KMS-11 (cell line): ENCODE measurements around the gene SOX21.

ENCODE experiments used
- H2AFZ ChIP-seq: fragments of 200-600 bp; sonication (generic); 2 replicates; pipeline ENCODE4 v1.6.1; 2016; ENCODE audit warnings: antibody characterized with exemption, mixed run types, low read depth
- H3K27ac ChIP-seq: fragments of 200-600 bp; sonication (generic); 2 replicates; pipeline ENCODE4 v1.6.1; 2016; ENCODE audit warnings: mild to moderate bottlenecking, mixed run types
- H3K27me3 ChIP-seq: fragments of 200-600 bp; sonication (generic); 2 replicates; pipeline ENCODE4 v1.6.1; 2017; ENCODE audit warnings: mild to moderate bottlenecking, low read depth, mixed run types, moderate library complexity; ENCODE audit not compliant: insufficient read depth
- H3K36me3 ChIP-seq: fragments of 200-600 bp; sonication (generic); 2 replicates; pipeline ENCODE4 v1.6.1; 2017; ENCODE audit warnings: mild to moderate bottlenecking, mixed run types; ENCODE audit not compliant: insufficient read depth
- H3K4me1 ChIP-seq: fragments of 200-600 bp; sonication (generic); 2 replicates; pipeline ENCODE4 v1.6.1; 2016; ENCODE audit warnings: mild to moderate bottlenecking, low read depth, mixed run types; ENCODE audit not compliant: poor library complexity, severe bottlenecking
- H3K4me2 ChIP-seq: fragments of 200-600 bp; sonication (generic); 2 replicates; pipeline ENCODE4 v1.7.0; 2016; ENCODE audit warnings: mild to moderate bottlenecking, mixed run types
- H3K4me3 ChIP-seq: fragments of 200-600 bp; sonication (generic); IDR thresholded peaks from 2 replicates; pipeline ENCODE4 v1.6.1; 2017; ENCODE audit warnings: low read depth, low read length, mixed read lengths; ENCODE audit not compliant: insufficient read depth
- H3K79me2 ChIP-seq: fragments of 200-600 bp; sonication (generic); 2 replicates; pipeline ENCODE4 v1.6.1; 2016; ENCODE audit warnings: low read depth, mixed run types; ENCODE audit not compliant: insufficient read depth
- H3K9ac ChIP-seq: fragments of 200-600 bp; sonication (generic); 2 replicates; pipeline ENCODE4 v1.6.1; 2016; ENCODE audit warnings: mild to moderate bottlenecking, mixed run types
- H4K20me1 ChIP-seq: fragments of 200-600 bp; sonication (generic); 2 replicates; pipeline ENCODE4 v1.6.1; 2016; ENCODE audit warnings: mild to moderate bottlenecking, mixed run types; ENCODE audit not compliant: insufficient read depth
- TF ChIP-seq, protein P1 (sequence below): fragments of 200-600 bp; sonication (generic); conservative IDR thresholded peaks from 2 replicates; pipeline ENCODE4 v1.6.1; 2017; ENCODE audit warnings: low read depth, mild to moderate bottlenecking, antibody characterized with exemption, low read length, moderate library complexity, mixed read lengths

Gene SOX21

DNA sequence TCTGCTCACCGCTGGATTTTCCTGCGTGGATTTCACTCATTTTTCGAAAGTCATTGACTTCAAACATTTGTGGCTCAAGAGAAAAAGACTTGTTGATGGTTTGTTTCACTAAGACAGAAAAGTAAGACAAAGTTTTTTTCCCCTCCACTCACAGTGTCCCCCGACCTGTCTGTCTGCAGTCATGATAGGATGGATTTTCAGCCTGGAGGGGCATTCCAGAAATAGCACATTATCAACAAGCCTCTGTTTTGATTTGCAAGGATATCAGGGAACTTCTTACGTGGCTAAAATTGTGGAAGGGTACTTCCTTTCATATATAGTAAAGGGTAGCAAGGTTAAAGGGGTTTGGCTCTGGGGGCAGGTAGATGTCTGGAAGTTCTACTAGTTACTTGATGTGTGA, 11.8 kb downstream of the SOX21 start:
- H3K27me3 ChIP-seq, result no peaks in the 10 kb centered on the region

DNA sequence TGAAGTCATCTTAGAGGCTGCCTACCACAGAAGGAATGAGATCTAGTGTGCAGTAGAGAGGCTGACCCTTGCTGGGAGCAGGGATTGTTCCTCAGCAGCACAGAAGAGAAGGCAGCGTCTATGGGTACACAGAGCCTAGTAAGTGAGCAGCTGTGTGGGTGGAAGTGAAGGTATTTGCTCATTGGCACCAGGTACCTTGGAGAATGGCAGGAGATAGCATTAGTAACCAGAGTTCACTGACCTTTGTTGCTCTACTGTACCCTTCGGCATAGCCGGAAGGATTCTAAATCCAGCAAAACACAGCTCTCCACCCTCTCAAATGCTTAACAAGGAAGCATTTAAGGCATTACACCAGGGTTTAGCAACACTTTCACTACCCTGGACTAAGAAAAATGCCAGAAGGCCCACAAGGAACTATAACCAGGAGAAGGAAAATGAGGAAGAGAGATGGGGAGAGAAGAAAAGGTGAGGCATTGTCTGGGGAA, 12.3 kb downstream of the SOX21 start:
- H3K36me3 ChIP-seq, result no peaks in the 10 kb centered on the region
- H3K4me3 ChIP-seq, result no peak overlapping the region
- H3K4me2 ChIP-seq, result no peak overlapping the region
- no peaks in the 10 kb centered on the region for H3K79me2 ChIP-seq
- no peak overlapping the region for H2AFZ ChIP-seq
- no peak overlapping the region for H3K27ac ChIP-seq
- no peak overlapping the region for H3K9ac ChIP-seq
- no peaks in the 10 kb centered on the region for H3K27me3 ChIP-seq
- H4K20me1 ChIP-seq, result no peaks in the 10 kb centered on the region
- TF ChIP-seq, protein P1, sequence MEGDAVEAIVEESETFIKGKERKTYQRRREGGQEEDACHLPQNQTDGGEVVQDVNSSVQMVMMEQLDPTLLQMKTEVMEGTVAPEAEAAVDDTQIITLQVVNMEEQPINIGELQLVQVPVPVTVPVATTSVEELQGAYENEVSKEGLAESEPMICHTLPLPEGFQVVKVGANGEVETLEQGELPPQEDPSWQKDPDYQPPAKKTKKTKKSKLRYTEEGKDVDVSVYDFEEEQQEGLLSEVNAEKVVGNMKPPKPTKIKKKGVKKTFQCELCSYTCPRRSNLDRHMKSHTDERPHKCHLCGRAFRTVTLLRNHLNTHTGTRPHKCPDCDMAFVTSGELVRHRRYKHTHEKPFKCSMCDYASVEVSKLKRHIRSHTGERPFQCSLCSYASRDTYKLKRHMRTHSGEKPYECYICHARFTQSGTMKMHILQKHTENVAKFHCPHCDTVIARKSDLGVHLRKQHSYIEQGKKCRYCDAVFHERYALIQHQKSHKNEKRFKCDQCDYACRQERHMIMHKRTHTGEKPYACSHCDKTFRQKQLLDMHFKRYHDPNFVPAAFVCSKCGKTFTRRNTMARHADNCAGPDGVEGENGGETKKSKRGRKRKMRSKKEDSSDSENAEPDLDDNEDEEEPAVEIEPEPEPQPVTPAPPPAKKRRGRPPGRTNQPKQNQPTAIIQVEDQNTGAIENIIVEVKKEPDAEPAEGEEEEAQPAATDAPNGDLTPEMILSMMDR, result no peak
- H3K4me1 ChIP-seq, result no peaks in the 10 kb centered on the region

More for the DNA sequence above, 11.8 kb downstream of the SOX21 start:
- Histone ChIP-seq H3K36me3 (no peaks in the 10 kb centered on the region), H3K9ac (no peak overlapping the region), H3K4me3 (no peak overlapping the region), H3K4me2 (no peak overlapping the region), H3K4me1 (no peaks in the 10 kb centered on the region), H3K27ac (no peak overlapping the region), H4K20me1 (no peaks in the 10 kb centered on the region), H3K79me2 (no peaks in the 10 kb centered on the region), H2AFZ (no peak overlapping the region)
- TF ChIP-seq, protein P1, result no peak

DNA sequence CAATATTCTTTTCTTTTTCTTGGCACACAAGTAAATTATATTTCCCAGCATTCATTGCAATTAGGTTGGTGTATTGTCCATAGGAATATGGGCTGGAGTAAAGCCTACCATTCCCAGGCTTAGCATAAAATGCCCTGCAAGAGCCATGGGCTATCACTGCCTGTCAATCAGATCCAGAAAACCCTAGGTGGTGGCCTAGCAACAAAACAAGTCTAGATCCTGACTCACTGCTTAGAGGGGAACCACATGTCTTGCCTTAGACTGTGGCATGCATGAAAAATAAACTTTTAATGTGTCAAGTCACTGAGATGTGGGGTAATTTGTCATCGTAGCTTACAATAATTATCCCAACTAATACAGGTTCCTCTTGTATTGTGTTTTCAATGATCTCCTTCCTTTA, 16.2 kb downstream of the SOX21 start:
- no peak overlapping the region for H3K4me3 ChIP-seq
- no peaks in the 10 kb centered on the region for H4K20me1 ChIP-seq
- no peak overlapping the region for H3K9ac ChIP-seq
- H3K4me2 ChIP-seq, result no peak overlapping the region
- H3K4me1 ChIP-seq, result no peaks in the 10 kb centered on the region
- no peak overlapping the region for H2AFZ ChIP-seq
- TF ChIP-seq, protein P1, result no peak
- H3K27me3 ChIP-seq, result no peaks in the 10 kb centered on the region
- no peaks in the 10 kb centered on the region for H3K36me3 ChIP-seq
- no peaks in the 10 kb centered on the region for H3K79me2 ChIP-seq
- H3K27ac ChIP-seq, result no peak overlapping the region

DNA sequence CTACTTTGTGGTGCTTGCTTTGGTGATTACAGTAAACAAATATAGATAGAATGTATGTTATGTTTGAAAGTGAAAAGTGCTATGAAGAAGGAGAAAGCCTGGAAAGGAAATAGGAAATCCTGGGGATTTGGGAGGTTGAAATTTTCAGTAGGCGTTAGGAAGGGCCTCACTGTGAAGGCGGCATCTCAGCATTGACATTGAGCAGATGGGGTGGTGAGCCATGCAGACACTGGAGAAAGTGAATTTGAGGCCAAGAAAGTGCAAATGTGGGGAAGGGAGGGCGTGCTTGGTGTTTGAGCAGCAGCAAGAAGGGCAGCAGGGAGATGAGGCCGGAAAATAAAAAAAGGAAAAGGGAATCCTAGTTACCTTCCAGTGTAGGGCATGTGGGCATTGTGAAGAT, 20.3 kb downstream of the SOX21 start:
- no peaks in the 10 kb centered on the region for H3K4me1 ChIP-seq
- no peak overlapping the region for H3K4me2 ChIP-seq
- no peak overlapping the region for H3K9ac ChIP-seq
- H3K36me3 ChIP-seq, result no peaks in the 10 kb centered on the region
- no peaks in the 10 kb centered on the region for H3K79me2 ChIP-seq
- no peaks in the 10 kb centered on the region for H4K20me1 ChIP-seq
- no peak overlapping the region for H2AFZ ChIP-seq
- no peak overlapping the region for H3K27ac ChIP-seq
- no peak overlapping the region for H3K4me3 ChIP-seq
- TF ChIP-seq, protein P1, result no peak
- H3K27me3 ChIP-seq, result no peaks in the 10 kb centered on the region

DNA sequence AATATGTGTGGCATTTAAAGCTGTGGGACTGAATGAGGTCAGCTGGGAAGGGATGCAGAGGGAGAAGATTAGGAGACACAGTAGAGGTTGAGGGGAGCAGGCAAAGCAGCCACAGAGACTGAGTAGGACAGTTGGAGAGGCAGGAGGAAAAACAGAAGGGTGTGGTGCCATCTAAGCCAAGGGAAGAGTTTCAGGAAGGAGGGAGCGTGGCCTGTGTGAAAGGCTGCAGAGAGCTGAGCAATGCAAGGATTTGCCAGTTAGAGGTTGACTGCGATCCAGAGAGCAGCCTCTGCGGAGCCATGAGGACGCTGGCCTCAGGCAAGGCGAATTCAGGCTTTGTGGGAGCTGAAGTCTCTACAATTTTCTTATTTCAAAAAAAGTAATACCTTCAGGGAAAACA, 28.9 kb downstream of the SOX21 start:
- H3K27me3 ChIP-seq, result no peaks in the 10 kb centered on the region
- H3K4me2 ChIP-seq, result no peak overlapping the region
- TF ChIP-seq, protein P1, result no peak
- H3K27ac ChIP-seq, result no peak overlapping the region
- H3K36me3 ChIP-seq, result no peaks in the 10 kb centered on the region
- H3K9ac ChIP-seq, result no peak overlapping the region
- H4K20me1 ChIP-seq, result no peaks in the 10 kb centered on the region
- no peaks in the 10 kb centered on the region for H3K79me2 ChIP-seq
- H3K4me3 ChIP-seq, result no peak overlapping the region
- H3K4me1 ChIP-seq, result no peaks in the 10 kb centered on the region
- H2AFZ ChIP-seq, result no peak overlapping the region
